SK-N-SH (cell line): ENCODE results near the gene SERBP1. TPM values are rescaled to one million over a fixed set of nuclear protein-coding genes. Genes with fewer than 3 reads are reported as not detected.

ENCODE experiments used
- CTCF ChIA-PET: fragments of 300-600, 350-600 bp; formaldehyde crosslinking; extraction: SDS; loops from one replicate; lab custom pipeline; 2021; lab: Yijun Ruan, JAX
- POLR2A ChIA-PET: fragments of 350-600 bp; sonication (Branson Sonifier 250); formaldehyde crosslinking; extraction: SDS; loops from one replicate; lab custom pipeline; 2020; ENCODE audit warnings: antibody characterized with exemption, inconsistent platforms; lab: Yijun Ruan, JAX
- DNase-seq: peaks from one replicate; pipeline ENCODE4 v3.0.0; 2012
- H2AFZ ChIP-seq: fragments of 200-600 bp; sonication (generic); 2 replicates; pipeline ENCODE4 v1.8.1; 2016; ENCODE audit warnings: antibody characterized with exemption, mild to moderate bottlenecking, low read depth
- H3F3A ChIP-seq: fragments of 200-600 bp; sonication (generic); replicated peaks from 2 replicates; pipeline ENCODE3; 2016; ENCODE audit warnings: antibody characterized with exemption, mild to moderate bottlenecking; ENCODE audit not compliant: insufficient read depth
- H3K27ac ChIP-seq, 2 experiments: fragments of 200-500 bp in 1 of 2; fragments of 200-600 bp in 1 of 2; sonication (Bioruptor generic) in 1 of 2; sonication (generic), shearing (Covaris generic) in 1 of 2; 2 replicates each; pipeline versions ENCODE4 v1.5.1 to v1.6.1; 2014 to 2016; ENCODE audit warnings: low read depth in 2 of 2, inconsistent platforms in 1 of 2, low read length in 1 of 2, mild to moderate bottlenecking in 1 of 2, mixed read lengths in 1 of 2
- H3K27me3 ChIP-seq: fragments of 200-600 bp; sonication (generic), shearing (Covaris generic); 2 replicates; pipeline ENCODE4 v1.6.1; 2016; ENCODE audit warnings: mixed run types; ENCODE audit not compliant: insufficient read depth
- H3K36me3 ChIP-seq, 2 experiments: fragments of 200-500 bp in 1 of 2; fragments of 200-600 bp in 1 of 2; sonication (Bioruptor generic) in 1 of 2; sonication (generic) in 1 of 2; replicated peaks in 1 of 2; 2 replicates each; pipeline versions ENCODE3 to v1.5.1; 2014 to 2016; ENCODE audit warnings: low read length in 1 of 2, mild to moderate bottlenecking in 1 of 2; ENCODE audit not compliant: insufficient read depth in 2 of 2, control insufficient read depth in 1 of 2
- H3K4me1 ChIP-seq, 2 experiments: fragments of 200-500 bp in 1 of 2; fragments of 200-600 bp in 1 of 2; sonication (Bioruptor generic) in 1 of 2; sonication (generic), shearing (Covaris generic) in 1 of 2; 2 replicates each; pipeline versions ENCODE4 v1.5.1 to v1.6.1; 2014 to 2016; ENCODE audit warnings: low read depth in 1 of 2, low read length in 1 of 2, mixed run types in 1 of 2; ENCODE audit not compliant: insufficient read depth in 2 of 2, control insufficient read depth in 1 of 2
- H3K4me2 ChIP-seq: fragments of 200-600 bp; sonication (generic), shearing (Covaris generic); 2 replicates; pipeline ENCODE4 v1.6.1; 2017; ENCODE audit warnings: mixed run types
- H3K4me3 ChIP-seq, 2 experiments: fragments of 200-500 bp in 1 of 2; fragments of 200-600 bp in 1 of 2; sonication (Bioruptor generic) in 1 of 2; sonication (generic), shearing (Covaris generic) in 1 of 2; 2 replicates each; pipeline versions ENCODE4 v1.5.1 to v1.8.1; 2014 to 2016; ENCODE audit warnings: low read depth in 2 of 2, inconsistent platforms in 1 of 2, low read length in 1 of 2, mild to moderate bottlenecking in 1 of 2, mixed read lengths in 1 of 2, moderate library complexity in 1 of 2
- H3K79me2 ChIP-seq: fragments of 200-600 bp; sonication (generic); 2 replicates; pipeline ENCODE4 v1.8.1; 2017; ENCODE audit warnings: mild to moderate bottlenecking; ENCODE audit not compliant: insufficient read depth
- H3K9ac ChIP-seq: fragments of 200-600 bp; sonication (generic); 2 replicates; pipeline ENCODE4 v1.6.1; 2017; ENCODE audit warnings: mixed run types
- H3K9me2 ChIP-seq: fragments of 200-600 bp; sonication (generic); 2 replicates; pipeline ENCODE4 v1.6.1; 2017; ENCODE audit warnings: mixed run types
- H3K9me3 ChIP-seq: fragments of 200-600 bp; sonication (generic); 2 replicates; pipeline ENCODE4 v1.6.1; 2017; ENCODE audit warnings: mixed run types, mild to moderate bottlenecking, moderate library complexity
- H4K20me1 ChIP-seq: fragments of 200-600 bp; sonication (generic); 2 replicates; pipeline ENCODE4 v1.6.1; 2017; ENCODE audit warnings: mild to moderate bottlenecking, mixed run types; ENCODE audit not compliant: insufficient read depth
- EP300 ChIP-seq, 2 experiments: IDR thresholded peaks; 2 replicates each; pipeline versions ENCODE4 v1.4.0 to v1.6.1; 2012; ENCODE audit warnings: borderline replicate concordance in 1 of 2, low read depth in 1 of 2, low read length in 1 of 2
- EZH2phosphoT487 ChIP-seq: fragments of 200-600 bp; sonication (generic); IDR thresholded peaks from 2 replicates; pipeline ENCODE4 v1.6.1; 2017; ENCODE audit warnings: low read depth, mixed run types, mild to moderate bottlenecking, antibody characterized with exemption, moderate library complexity, borderline replicate concordance
- NRF1 ChIP-seq: IDR thresholded peaks from 2 replicates; pipeline ENCODE4 v1.6.1; 2012; ENCODE audit warnings: low read depth, mild to moderate bottlenecking, low read length
- RAD21 ChIP-seq: IDR thresholded peaks from 2 replicates; pipeline ENCODE4 v1.6.1; 2012; ENCODE audit warnings: mild to moderate bottlenecking, low read length
- RCOR1 ChIP-seq: fragments of 150-350 bp; IDR thresholded peaks from 2 replicates; pipeline ENCODE4 v1.6.1; 2017; ENCODE audit warnings: antibody characterized with exemption, low read length
- REST ChIP-seq: IDR thresholded peaks from 2 replicates; pipeline ENCODE4 v1.6.1; 2012; ENCODE audit warnings: mild to moderate bottlenecking, low read depth, low read length, moderate library complexity
- RFX5 ChIP-seq: IDR thresholded peaks from 2 replicates; pipeline ENCODE4 v1.6.1; 2012; ENCODE audit warnings: mild to moderate bottlenecking, improper control_type of control experiment, low read length
- SMC3 ChIP-seq: IDR thresholded peaks from 2 replicates; pipeline ENCODE4 v1.6.1; 2012; ENCODE audit warnings: low read depth, low read length, improper control_type of control experiment
- TAF1 ChIP-seq: IDR thresholded peaks from 2 replicates; pipeline ENCODE4 v1.6.1; 2012; ENCODE audit warnings: low read depth, mild to moderate bottlenecking, low read length, moderate library complexity, borderline replicate concordance
- YY1 ChIP-seq: IDR thresholded peaks from 2 replicates; pipeline ENCODE4 v1.4.0; 2012; ENCODE audit warnings: low read depth, mild to moderate bottlenecking
- WGBS: methylation state at CpG from one replicate; pipeline ENCODE4 v1.1.6; 2017; ENCODE audit warnings: low lambda C conversion rate; 5-methylcytosine and 5-hydroxymethylcytosine counted together
- polyA plus RNA-seq, 3 experiments: library from polyadenylated mRNA; depleted of rRNA; stranded (reverse); fragments of >200 nt; gene quantifications; 2 replicates each; pipeline ENCODE4 v1.2.3, GENCODE V29; 2012
- TF ChIP-seq, protein P1 (sequence below): IDR thresholded peaks from 2 replicates; pipeline ENCODE4 v1.4.0; 2012; ENCODE audit warnings: low read depth
- TF ChIP-seq, protein P2 (sequence below): fragments of 150-350 bp; IDR thresholded peaks from 2 replicates; pipeline ENCODE4 v1.6.1; 2017; ENCODE audit warnings: antibody characterized with exemption, low read length, low read depth, borderline replicate concordance
- TF ChIP-seq, protein P3 (sequence below): fragments of 200-600 bp; sonication (generic); IDR thresholded peaks from 2 replicates; pipeline ENCODE4 v1.6.1; 2017; ENCODE audit warnings: antibody characterized with exemption, mild to moderate bottlenecking, moderate library complexity
- TF ChIP-seq, protein P4 (sequence below): IDR thresholded peaks from 2 replicates; pipeline ENCODE4 v1.4.0; 2012; ENCODE audit warnings: low read depth, borderline replicate concordance

Gene SERBP1
- polyA plus RNA-seq, 1 of the 3 experiments (the other 2 are of a cell fraction) = 194 TPM

GRCh38 chr1:67371043-67371442, 59.2 kb downstream of the SERBP1 start:
- Histone ChIP-seq H3K4me2 (no peak overlapping the region), H2AFZ (no peak overlapping the region), H3K36me3 (no peaks in the 10 kb centered on the region), H3K27ac (no peak overlapping the region), H3K9me3 (no peaks in the 10 kb centered on the region), H3K9ac (no peak overlapping the region), H3K9me2 (no peaks in the 10 kb centered on the region), H4K20me1 (no peaks in the 10 kb centered on the region), H3K4me1 (peaks cover 6 to 9% of the 10 kb centered on the region in 2 experiments; a peak in 2 of 4 replicates), H3K27me3 (no peaks in the 10 kb centered on the region), H3F3A (no peaks in the 10 kb centered on the region), H3K4me3 (no peak overlapping the region), H3K79me2 (no peaks in the 10 kb centered on the region)
- CTCF ChIA-PET = interaction anchor here (1.0 to 1.8 kb wide), 3 partner anchors 12 to 129 kb away, joined by 3 to 8 read pairs (median 3); no protein-coding TSS in a partner anchor
- no peak for DNase-seq
- TF ChIP-seq, protein P1, sequence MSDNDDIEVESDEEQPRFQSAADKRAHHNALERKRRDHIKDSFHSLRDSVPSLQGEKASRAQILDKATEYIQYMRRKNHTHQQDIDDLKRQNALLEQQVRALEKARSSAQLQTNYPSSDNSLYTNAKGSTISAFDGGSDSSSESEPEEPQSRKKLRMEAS = no peak
- TF ChIP-seq RCOR1 (no peak), EZH2phosphoT487 (no peak), RFX5 (no peak), YY1 (no peak), NRF1 (no peak), REST (no peak), TAF1 (no peak), RAD21 (no peak), EP300 (IDR thresholded peaks at IDR 0.05; ENCODE audit: borderline replicate concordance in 1 of 2, low read depth in 1 of 2, low read length in 1 of 2) (no peak), SMC3 (no peak)
- TF ChIP-seq, protein P2, sequence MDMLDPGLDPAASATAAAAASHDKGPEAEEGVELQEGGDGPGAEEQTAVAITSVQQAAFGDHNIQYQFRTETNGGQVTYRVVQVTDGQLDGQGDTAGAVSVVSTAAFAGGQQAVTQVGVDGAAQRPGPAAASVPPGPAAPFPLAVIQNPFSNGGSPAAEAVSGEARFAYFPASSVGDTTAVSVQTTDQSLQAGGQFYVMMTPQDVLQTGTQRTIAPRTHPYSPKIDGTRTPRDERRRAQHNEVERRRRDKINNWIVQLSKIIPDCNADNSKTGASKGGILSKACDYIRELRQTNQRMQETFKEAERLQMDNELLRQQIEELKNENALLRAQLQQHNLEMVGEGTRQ = no peak
- TF ChIP-seq, protein P3, sequence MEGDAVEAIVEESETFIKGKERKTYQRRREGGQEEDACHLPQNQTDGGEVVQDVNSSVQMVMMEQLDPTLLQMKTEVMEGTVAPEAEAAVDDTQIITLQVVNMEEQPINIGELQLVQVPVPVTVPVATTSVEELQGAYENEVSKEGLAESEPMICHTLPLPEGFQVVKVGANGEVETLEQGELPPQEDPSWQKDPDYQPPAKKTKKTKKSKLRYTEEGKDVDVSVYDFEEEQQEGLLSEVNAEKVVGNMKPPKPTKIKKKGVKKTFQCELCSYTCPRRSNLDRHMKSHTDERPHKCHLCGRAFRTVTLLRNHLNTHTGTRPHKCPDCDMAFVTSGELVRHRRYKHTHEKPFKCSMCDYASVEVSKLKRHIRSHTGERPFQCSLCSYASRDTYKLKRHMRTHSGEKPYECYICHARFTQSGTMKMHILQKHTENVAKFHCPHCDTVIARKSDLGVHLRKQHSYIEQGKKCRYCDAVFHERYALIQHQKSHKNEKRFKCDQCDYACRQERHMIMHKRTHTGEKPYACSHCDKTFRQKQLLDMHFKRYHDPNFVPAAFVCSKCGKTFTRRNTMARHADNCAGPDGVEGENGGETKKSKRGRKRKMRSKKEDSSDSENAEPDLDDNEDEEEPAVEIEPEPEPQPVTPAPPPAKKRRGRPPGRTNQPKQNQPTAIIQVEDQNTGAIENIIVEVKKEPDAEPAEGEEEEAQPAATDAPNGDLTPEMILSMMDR = no peak
- TF ChIP-seq, protein P4, sequence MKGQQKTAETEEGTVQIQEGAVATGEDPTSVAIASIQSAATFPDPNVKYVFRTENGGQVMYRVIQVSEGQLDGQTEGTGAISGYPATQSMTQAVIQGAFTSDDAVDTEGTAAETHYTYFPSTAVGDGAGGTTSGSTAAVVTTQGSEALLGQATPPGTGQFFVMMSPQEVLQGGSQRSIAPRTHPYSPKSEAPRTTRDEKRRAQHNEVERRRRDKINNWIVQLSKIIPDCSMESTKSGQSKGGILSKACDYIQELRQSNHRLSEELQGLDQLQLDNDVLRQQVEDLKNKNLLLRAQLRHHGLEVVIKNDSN = no peak
- POLR2A ChIA-PET = no interaction called here
- 97% methylated on average over 2 of the region's 2 CpGs for WGBS
